ENCODE results near the gene COL4A2.
"Not testable (repeated sequence)": the region's sequence is repeated elsewhere in the genome, so short reads cannot be mapped to it uniquely, and the experiment has no call there.

The COL4A2 gene

GRCh38 chr13:110317496-110318195 lies 10.6 kb downstream of the COL4A2 start:
- TF ChIP-seq, protein P1, sequence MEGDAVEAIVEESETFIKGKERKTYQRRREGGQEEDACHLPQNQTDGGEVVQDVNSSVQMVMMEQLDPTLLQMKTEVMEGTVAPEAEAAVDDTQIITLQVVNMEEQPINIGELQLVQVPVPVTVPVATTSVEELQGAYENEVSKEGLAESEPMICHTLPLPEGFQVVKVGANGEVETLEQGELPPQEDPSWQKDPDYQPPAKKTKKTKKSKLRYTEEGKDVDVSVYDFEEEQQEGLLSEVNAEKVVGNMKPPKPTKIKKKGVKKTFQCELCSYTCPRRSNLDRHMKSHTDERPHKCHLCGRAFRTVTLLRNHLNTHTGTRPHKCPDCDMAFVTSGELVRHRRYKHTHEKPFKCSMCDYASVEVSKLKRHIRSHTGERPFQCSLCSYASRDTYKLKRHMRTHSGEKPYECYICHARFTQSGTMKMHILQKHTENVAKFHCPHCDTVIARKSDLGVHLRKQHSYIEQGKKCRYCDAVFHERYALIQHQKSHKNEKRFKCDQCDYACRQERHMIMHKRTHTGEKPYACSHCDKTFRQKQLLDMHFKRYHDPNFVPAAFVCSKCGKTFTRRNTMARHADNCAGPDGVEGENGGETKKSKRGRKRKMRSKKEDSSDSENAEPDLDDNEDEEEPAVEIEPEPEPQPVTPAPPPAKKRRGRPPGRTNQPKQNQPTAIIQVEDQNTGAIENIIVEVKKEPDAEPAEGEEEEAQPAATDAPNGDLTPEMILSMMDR (IDR thresholded peaks at IDR 0.05; ENCODE audit: borderline replicate concordance, insufficient read depth, low read depth, low read length) = no peak
- H3K4me3 ChIP-seq (ENCODE audit: low read depth, low read length) = no peak overlapping the region

DNA sequence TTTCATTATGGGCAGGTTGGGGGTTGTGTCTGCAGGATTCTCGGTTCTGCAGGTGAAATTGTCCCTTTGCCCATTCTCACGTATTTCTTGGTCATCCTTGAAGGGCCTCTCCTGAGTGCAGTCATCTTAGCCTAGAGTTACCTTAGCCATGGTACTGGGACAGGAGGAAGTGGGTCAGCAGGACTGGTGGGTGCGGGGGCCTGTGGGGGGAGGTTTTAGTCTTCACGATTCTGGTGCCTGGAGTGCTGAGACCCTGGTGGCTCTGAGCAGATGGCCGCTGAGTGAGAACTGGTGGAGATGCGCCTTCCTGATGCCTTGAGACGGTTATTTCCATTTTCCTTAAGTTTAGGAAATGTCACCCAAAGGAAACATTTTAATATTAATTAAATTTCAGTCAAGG lies 11.8 kb downstream of the COL4A2 start:
- H3K4me3 ChIP-seq (ENCODE audit: low read depth, low read length) = no peak overlapping the region
- TF ChIP-seq, protein P1 (IDR thresholded peaks at IDR 0.05; ENCODE audit: borderline replicate concordance, insufficient read depth, low read depth, low read length) = no peak

DNA sequence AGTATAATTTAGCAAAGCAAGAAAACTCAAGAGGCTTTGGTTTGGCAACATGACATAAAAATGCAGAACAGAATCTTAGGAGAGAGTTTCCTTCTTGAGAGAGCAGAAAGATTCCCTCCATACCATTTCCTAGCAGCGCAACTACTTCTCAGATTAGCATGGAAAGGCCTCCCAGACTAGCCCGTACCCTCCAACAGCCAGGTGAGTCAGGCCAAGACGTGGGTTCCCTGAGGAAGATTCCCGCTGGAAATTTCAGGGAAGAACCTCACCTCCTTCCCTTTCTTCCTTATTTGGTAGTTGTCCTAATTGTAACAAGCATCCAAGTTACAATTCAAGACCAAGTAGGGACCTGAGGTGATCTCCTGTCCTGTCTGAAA lies 12.3 kb downstream of the COL4A2 start:
- H3K4me3 ChIP-seq (ENCODE audit: low read depth, low read length) = no peak overlapping the region
- TF ChIP-seq, protein P1 (IDR thresholded peaks at IDR 0.05; ENCODE audit: borderline replicate concordance, insufficient read depth, low read depth, low read length) = no peak

DNA sequence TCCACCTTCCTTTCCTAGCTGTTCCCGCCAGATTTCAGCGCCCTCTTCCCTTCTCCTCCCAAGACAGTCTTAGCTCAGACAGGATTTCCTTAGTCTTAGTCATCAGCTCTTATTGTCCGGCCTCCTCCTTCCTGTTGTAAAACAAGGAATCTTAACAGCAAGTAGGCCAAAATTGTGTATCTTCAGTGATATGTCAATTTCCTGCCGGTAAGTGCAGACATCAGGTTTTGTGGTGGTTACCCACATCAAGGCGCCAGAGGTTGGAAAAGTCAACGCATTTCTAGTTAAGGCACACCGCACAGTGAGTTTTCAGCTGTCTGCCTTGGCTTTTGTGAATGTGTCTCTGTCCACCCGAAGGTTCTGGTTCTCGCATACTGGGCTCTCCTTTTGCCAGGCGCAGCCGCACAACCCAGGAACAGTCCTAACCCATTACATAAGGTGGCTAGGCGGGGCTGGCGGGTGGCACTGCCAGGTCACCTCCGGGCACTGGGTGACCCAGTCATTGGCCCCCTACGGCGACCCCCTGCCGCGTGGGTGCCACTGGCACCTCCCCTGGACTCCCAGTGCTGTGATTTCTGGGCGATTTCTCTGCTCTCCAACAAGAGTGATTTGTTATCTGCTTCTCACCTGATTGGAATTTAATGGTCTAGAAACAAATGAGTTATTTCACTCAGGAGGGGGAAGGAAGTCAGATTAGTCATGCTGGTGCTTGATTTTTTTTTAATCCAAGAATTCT lies 12.9 kb downstream of the COL4A2 start:
- no peak overlapping the region for H3K4me3 ChIP-seq (ENCODE audit: low read depth, low read length)
- TF ChIP-seq, protein P1 (IDR thresholded peaks at IDR 0.05; ENCODE audit: borderline replicate concordance, insufficient read depth, low read depth, low read length) = no peak

GRCh38 chr13:110320645-110321044 lies 13.6 kb downstream of the COL4A2 start:
- no peak overlapping the region for H3K4me3 ChIP-seq (ENCODE audit: low read depth, low read length)
- TF ChIP-seq, protein P1 (IDR thresholded peaks at IDR 0.05; ENCODE audit: borderline replicate concordance, insufficient read depth, low read depth, low read length) = no peak

- not testable (repeated sequence) for H3K4me3 ChIP-seq (ENCODE audit: low read depth, low read length)
Measured at GRCh38 chr13:110321573-110321972, 14.5 kb downstream of the COL4A2 start.

GRCh38 chr13:110322126-110322827 lies 15.2 kb downstream of the COL4A2 start:
- TF ChIP-seq, protein P1 (IDR thresholded peaks at IDR 0.05; ENCODE audit: borderline replicate concordance, insufficient read depth, low read depth, low read length) = no peak
- H3K4me3 ChIP-seq (ENCODE audit: low read depth, low read length) = no peak overlapping the region
